ENCODE data around the gene ORAI3.

ORAI3 gene

DNA sequence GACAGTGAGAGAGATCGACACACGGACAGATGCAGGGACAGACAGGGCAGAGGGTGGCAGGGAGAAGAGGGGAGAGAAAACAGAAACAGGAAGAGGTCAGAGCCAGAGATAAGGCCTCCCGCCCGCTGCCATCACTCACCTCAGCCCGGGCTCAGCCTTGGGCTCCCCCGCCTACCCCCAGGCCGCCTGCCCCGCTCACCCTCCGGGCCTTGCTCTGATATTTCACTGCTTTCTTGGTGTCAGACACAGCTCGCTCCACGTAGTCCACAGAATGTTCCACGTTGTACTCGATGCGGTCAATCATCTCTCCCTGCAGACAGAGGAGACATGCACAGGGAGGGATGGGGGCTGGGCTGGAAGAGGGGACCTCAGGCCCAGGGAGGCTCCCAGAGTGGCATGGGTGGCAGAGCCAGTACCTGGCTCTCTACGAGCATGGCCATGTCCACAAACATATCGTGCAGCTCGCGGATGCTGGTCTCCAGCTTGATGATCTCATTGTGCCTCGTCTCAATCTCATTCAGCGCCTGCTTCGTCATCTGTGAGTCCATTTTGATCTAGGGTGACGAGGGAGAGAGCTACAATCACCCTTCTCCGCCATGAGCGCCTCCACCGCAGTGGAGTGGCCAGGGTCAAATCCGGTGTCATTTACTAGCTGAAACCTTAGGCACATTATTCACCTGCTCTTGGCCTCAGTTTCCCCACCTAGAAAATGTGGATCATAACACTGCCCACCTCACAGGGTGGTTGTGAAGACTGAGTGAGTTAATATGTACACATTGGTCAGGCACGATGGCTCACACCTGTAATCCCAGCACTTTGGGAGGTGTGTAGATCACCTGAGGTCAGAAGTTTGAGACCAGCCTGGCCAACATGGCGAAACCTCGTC is 44.3 kb downstream of the ORAI3 start:
- DNase-seq = no peak

DNA sequence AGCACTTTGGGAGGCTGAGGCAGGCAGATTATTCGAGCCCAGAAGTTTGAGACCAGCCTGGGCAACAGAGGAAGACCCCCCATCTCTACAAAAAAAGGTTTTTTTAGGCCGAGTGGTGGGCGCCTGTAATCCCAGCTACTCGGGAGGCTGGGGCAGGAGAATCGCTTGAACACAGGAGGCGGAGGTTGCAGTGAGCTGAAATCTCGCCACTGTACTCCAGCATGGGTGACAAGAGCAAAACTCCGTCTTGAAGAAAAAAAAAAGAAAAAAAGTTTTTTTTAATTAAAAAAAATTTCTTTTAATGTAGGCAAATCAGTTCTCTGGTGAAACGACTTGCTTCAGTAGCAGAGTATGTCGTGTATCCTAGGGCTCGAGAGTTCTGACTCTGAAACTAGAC is 47.1 kb downstream of the ORAI3 start:
- no peak for DNase-seq

- no peak for DNase-seq
Measured at GRCh38 chr16:30996324-30996984, 47.6 kb downstream of the ORAI3 start.

- DNase-seq = peak; percentile 93
Measured at GRCh38 chr16:30996985-30997724, 48.3 kb downstream of the ORAI3 start.

DNA sequence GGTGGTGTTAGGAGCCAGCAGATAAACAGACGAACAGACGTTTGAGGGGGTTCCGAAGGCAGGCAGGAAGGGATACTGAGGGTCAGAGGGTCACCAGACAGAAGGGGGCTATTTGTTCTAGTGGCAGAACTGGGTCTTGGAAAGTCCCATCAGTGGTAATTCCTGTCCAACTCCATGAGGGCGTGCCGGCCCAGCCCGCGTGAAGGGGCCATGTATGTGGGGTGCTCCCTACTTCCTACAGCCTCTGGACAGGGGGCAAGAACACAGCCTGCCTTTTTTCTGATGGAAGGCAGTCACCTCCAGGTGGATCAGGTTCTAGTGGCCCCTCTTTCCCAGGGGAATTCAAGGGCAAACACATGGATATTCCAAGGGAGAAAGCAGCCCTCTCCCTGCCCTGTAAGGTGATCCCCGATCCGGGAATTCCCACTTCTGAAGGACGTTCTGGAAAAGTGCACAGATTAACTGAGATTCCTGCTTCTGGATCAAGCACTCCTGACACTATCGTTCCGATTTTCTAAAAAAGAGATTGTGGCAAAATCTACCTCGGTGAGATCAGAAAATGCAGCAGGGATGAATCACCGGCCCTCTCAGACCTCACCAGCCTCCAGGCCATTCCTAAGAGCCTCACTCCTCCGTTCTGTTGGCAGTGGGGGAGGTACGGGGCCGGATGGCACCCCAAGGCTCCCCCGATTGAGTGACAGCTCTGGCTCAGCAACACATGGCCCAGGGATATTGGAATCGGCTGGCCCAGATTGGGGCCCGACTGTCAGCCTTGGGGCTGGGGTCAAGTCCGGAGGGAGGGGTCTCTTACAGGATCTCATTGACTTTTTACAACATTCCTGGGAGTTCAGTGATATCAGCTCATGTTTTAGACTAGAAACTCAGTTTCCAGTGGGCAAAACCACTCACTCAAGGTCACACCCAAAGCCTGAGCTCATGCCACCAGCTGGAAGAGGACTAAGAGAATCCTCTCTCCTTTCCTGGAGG is 49.1 kb downstream of the ORAI3 start:
- no peak for DNase-seq

DNA sequence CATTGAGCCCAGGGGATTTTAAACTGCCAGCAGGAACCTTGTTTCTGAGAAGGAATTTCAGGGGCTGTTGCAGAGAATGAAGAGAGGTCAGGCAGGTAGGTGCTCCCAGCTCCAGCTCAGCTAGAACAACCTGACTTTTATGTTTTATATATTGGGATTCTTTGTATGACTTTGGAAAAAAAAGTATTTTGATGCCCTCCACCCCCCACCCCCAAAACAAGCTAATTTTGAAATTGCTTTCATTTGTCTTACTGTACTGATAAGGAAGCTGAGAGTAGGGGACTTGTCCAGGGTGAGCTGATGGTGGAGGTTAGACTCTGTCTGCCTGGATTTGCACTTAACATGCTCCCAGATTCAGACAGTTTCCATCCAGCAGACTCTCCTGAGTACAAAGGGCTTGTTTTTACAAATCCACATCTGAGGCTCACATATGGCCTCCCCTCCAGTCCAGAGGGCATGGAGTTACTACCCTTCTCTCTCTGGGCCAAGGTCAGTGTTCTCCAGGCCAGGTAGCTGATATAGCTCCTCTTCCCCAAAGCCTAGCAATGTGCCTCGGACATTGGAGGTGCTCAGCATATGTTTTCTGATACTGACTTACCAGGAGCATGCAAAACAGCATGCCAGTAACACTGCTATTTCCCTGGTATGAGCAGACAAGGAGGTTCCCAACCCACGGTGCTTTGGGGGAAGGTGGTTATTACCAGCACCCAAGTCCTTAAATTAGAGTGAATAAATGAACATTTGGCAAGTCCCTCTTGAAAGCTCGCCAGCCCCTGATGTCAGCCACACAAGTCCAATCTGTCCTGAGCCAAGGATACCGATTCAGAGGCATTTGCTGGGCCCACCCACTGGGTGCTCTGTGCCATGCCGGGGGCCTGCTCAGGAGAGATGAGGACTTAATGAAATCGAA is 50.2 kb downstream of the ORAI3 start:
- no peak for DNase-seq

GRCh38 chr16:31000671-31001382 is 52.0 kb downstream of the ORAI3 start:
- DNase-seq = no peak

DNA sequence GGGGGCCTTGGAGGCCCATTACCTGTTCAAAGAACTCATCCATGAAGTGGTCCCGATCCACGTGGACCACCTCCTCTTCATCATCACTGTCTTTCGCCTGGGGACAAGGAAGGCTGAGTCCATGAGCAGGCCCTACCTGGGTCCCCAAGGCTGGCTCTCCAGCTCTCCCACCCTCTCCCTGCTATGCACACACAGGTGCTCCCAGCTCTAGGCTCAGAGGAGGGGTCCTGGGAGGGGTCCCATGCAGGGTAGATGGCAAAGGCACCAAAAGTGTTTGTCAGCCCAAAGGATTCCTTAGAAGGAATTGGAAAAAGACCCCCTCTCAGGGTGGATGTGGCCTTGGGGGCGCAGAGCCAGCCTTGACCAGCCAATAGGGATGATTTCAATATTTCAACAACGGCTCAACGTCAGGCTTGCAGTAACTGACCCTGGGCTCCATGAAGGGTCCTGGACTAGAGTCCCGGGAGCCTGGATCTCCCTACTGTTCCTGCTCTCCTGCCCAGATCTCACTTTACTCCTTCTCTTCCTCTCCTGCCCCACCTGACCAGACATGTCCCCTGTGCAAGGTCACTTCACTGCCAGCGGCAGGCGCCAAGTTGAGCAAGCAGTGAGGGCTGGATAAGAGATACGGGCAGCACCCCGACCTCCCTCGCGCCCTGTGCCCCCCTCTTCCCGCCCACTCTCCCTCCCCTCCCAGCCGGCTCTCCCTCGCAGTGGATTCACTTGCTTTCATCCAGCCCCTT is 52.8 kb downstream of the ORAI3 start:
- no peak for DNase-seq

- DNase-seq = no peak
Measured at GRCh38 chr16:31002250-31002700, 53.4 kb downstream of the ORAI3 start.

DNA sequence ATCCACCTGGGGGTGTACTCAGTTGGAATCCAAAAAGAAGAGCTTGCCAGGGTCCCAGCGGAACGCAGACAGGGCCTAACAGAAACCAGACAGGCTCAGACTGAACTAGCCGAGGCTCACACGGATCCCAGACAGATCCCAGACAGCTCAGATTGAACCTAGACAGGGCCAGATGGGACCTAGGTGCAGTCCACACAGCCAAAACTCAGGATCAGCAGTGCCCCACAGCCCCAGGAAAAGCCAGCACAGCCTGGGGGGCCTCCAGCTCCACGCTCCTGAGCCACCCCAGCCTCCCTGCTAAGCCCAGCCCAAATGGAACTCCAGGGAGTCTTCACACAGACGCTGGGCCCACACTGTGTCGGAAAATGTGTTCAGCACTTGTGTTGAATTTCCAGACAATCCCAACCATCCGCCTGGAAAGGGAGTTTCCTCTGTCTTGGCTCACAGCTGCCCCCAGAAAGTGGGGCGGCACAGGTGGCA is 54.0 kb downstream of the ORAI3 start:
- no peak for DNase-seq

- DNase-seq = no peak
Measured at GRCh38 chr16:31003744-31004143, 54.9 kb downstream of the ORAI3 start.
